ENCODE measurements around the gene APBB2. TPM values are rescaled to one million over a fixed set of nuclear protein-coding genes. Genes with fewer than 3 reads are reported as not detected.

Gene APBB2
- total and polyA plus RNA-seq, 2 experiments from 2014 or later = 35.8 to 74.8 TPM

DNA sequence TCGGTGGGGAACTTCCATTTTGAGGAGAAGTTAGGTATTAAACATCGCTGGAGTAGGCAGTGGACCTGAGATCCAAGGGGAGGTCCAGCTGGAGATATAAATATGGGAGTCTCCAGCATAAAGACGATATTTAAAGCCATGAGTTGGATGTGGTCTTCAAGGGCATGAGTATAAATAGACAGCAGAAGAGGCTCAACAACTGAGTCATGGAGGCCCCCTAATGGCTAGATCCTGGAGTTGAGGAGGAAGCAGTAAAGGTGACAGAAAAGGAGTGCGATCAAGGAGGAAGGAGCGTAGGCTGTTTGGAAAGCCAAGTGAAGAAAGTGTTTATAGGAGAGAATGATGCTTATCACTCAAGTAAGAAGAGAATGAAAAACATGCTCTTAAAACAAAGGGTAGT, 18.1 kb upstream of the APBB2 start:
- no peak overlapping the region for H3K4me3 Mint-ChIP-seq
- TF ChIP-seq, protein P1, sequence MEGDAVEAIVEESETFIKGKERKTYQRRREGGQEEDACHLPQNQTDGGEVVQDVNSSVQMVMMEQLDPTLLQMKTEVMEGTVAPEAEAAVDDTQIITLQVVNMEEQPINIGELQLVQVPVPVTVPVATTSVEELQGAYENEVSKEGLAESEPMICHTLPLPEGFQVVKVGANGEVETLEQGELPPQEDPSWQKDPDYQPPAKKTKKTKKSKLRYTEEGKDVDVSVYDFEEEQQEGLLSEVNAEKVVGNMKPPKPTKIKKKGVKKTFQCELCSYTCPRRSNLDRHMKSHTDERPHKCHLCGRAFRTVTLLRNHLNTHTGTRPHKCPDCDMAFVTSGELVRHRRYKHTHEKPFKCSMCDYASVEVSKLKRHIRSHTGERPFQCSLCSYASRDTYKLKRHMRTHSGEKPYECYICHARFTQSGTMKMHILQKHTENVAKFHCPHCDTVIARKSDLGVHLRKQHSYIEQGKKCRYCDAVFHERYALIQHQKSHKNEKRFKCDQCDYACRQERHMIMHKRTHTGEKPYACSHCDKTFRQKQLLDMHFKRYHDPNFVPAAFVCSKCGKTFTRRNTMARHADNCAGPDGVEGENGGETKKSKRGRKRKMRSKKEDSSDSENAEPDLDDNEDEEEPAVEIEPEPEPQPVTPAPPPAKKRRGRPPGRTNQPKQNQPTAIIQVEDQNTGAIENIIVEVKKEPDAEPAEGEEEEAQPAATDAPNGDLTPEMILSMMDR (conservative IDR thresholded peaks at IDR 0.05; ENCODE audit: low read depth in 2 of 2) = peak; percentile 37 to 78
- no peak for TF ChIP-seq CREB1 (CRISPR knock-in tag; IDR thresholded peaks at IDR 0.05; ENCODE audit: low read depth)
- TF ChIP-seq, protein P2, sequence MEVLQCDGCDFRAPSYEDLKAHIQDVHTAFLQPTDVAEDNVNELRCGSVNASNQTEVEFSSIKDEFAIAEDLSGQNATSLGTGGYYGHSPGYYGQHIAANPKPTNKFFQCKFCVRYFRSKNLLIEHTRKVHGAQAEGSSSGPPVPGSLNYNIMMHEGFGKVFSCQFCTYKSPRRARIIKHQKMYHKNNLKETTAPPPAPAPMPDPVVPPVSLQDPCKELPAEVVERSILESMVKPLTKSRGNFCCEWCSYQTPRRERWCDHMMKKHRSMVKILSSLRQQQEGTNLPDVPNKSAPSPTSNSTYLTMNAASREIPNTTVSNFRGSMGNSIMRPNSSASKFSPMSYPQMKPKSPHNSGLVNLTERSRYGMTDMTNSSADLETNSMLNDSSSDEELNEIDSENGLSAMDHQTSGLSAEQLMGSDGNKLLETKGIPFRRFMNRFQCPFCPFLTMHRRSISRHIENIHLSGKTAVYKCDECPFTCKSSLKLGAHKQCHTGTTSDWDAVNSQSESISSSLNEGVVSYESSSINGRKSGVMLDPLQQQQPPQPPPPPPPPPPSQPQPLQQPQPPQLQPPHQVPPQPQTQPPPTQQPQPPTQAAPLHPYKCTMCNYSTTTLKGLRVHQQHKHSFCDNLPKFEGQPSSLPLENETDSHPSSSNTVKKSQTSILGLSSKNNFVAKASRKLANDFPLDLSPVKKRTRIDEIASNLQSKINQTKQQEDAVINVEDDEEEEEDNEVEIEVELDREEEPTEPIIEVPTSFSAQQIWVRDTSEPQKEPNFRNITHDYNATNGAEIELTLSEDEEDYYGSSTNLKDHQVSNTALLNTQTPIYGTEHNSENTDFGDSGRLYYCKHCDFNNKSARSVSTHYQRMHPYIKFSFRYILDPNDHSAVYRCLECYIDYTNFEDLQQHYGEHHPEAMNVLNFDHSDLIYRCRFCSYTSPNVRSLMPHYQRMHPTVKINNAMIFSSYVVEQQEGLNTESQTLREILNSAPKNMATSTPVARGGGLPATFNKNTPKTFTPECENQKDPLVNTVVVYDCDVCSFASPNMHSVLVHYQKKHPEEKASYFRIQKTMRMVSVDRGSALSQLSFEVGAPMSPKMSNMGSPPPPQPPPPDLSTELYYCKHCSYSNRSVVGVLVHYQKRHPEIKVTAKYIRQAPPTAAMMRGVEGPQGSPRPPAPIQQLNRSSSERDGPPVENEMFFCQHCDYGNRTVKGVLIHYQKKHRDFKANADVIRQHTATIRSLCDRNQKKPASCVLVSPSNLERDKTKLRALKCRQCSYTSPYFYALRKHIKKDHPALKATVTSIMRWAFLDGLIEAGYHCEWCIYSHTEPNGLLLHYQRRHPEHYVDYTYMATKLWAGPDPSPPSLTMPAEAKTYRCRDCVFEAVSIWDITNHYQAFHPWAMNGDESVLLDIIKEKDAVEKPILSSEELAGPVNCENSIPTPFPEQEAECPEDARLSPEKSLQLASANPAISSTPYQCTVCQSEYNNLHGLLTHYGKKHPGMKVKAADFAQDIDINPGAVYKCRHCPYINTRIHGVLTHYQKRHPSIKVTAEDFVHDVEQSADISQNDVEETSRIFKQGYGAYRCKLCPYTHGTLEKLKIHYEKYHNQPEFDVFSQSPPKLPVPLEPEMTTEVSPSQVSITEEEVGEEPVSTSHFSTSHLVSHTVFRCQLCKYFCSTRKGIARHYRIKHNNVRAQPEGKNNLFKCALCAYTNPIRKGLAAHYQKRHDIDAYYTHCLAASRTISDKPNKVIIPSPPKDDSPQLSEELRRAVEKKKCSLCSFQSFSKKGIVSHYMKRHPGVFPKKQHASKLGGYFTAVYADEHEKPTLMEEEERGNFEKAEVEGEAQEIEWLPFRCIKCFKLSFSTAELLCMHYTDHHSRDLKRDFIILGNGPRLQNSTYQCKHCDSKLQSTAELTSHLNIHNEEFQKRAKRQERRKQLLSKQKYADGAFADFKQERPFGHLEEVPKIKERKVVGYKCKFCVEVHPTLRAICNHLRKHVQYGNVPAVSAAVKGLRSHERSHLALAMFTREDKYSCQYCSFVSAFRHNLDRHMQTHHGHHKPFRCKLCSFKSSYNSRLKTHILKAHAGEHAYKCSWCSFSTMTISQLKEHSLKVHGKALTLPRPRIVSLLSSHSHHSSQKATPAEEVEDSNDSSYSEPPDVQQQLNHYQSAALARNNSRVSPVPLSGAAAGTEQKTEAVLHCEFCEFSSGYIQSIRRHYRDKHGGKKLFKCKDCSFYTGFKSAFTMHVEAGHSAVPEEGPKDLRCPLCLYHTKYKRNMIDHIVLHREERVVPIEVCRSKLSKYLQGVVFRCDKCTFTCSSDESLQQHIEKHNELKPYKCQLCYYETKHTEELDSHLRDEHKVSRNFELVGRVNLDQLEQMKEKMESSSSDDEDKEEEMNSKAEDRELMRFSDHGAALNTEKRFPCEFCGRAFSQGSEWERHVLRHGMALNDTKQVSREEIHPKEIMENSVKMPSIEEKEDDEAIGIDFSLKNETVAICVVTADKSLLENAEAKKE (CRISPR knock-in tag; IDR thresholded peaks at IDR 0.05) = no peak
- no peak overlapping the region for H3K27ac ChIP-seq (ENCODE audit: low read depth)
- ATAC-seq (peak; percentile 61), DNase-seq (ENCODE audit: low spot score) (peak; percentile 37)
- no peaks in the 10 kb centered on the region for H3K9me3 Mint-ChIP-seq
- H4K20me1 ChIP-seq (replicated peaks; ENCODE audit: insufficient read depth) = no peaks in the 10 kb centered on the region
- no peak overlapping the region for H3K4me3 ChIP-seq
- no peak overlapping the region for H3K4me2 ChIP-seq
- H2AFZ ChIP-seq = peak overlapping the region; percentile 61
- no peak overlapping the region for H3K27ac Mint-ChIP-seq
- no peaks in the 10 kb centered on the region for H3K36me3 ChIP-seq (ENCODE audit: insufficient read depth)
- H3K36me3 Mint-ChIP-seq (ENCODE audit: low read depth) = no peaks in the 10 kb centered on the region
- H3K27me3 Mint-ChIP-seq (ENCODE audit: insufficient read depth, low read depth, poor library complexity) = peaks cover 5% of the 10 kb centered on the region
- H3K79me2 ChIP-seq (replicated peaks; ENCODE audit: insufficient read depth) = no peaks in the 10 kb centered on the region
- no peaks in the 10 kb centered on the region for H3K27me3 ChIP-seq (ENCODE audit: insufficient read depth)
- H3K4me1 Mint-ChIP-seq = no peaks in the 10 kb centered on the region
- no peaks in the 10 kb centered on the region for H3F3A ChIP-seq (replicated peaks; ENCODE audit: low read depth)
- no peaks in the 10 kb centered on the region for H3K4me1 ChIP-seq (ENCODE audit: insufficient read depth)
- H3K9me2 ChIP-seq (ENCODE audit: insufficient read depth) = no peaks in the 10 kb centered on the region

DNA sequence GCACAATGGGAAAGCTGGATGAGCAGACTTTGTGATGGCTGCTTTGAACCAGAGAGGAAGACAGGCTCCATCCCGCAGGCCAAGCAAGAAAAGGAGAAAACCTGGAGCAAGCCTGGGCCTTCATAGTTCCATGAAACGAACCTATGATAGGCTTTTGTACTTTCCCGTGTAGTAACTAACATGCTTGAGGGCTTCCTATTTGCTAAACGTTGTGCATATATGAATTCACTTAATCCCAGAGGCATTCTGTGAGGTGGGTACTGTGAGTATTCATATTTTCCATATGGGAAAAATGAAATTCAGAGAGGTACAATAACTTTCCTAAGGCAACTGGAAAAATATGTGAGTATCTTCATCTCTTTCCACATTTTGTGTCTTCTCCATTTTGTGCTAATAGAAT, 13.6 kb upstream of the APBB2 start:
- Histone ChIP-seq H3K27ac (ENCODE audit: low read depth) (no peak overlapping the region), H3K9me2 (ENCODE audit: insufficient read depth) (no peaks in the 10 kb centered on the region), H3K4me2 (no peak overlapping the region), H3K27me3 (ENCODE audit: insufficient read depth) (no peaks in the 10 kb centered on the region), H3K79me2 (replicated peaks; ENCODE audit: insufficient read depth) (no peaks in the 10 kb centered on the region), H3K4me1 (ENCODE audit: insufficient read depth) (no peaks in the 10 kb centered on the region), H3K4me3 (no peak overlapping the region), H3K36me3 (ENCODE audit: insufficient read depth) (no peaks in the 10 kb centered on the region), H4K20me1 (replicated peaks; ENCODE audit: insufficient read depth) (no peaks in the 10 kb centered on the region), H2AFZ (peak overlapping the region; percentile 49; the same call in 1 of the 2 replicates), H3F3A (replicated peaks; ENCODE audit: low read depth) (no peaks in the 10 kb centered on the region)
- Mint-ChIP-seq H3K27ac (no peak overlapping the region), H3K4me1 (peaks cover under 1% of the 10 kb centered on the region; the same call in 2 of the 3 replicates), H3K36me3 (ENCODE audit: low read depth) (no peaks in the 10 kb centered on the region), H3K4me3 (no peak overlapping the region), H3K9me3 (no peaks in the 10 kb centered on the region), H3K27me3 (ENCODE audit: insufficient read depth, low read depth, poor library complexity) (peaks cover 1% of the 10 kb centered on the region)
- DNase-seq (ENCODE audit: low spot score) = no peak
- no peak for ATAC-seq
- no peak for TF ChIP-seq EZH2phosphoT487 (IDR thresholded peaks at IDR 0.05; ENCODE audit: unreplicated experiment)
- TF ChIP-seq, protein P1 (conservative IDR thresholded peaks at IDR 0.05; ENCODE audit: low read depth in 2 of 2) = no peak
